GM19099 (cell line): ENCODE measurements around the gene MDFI.

Experiments
- POLR2A ChIP-seq: IDR thresholded peaks from 3 replicates; pipeline ENCODE4 v1.6.1; 2011; ENCODE audit warnings: low read depth; ENCODE audit not compliant: insufficient read length; ENCODE audit errors: extremely low read depth

MDFI gene

GRCh38 chr6:41599015-41599851, 39.0 kb upstream of the MDFI start:
- no peak for TF ChIP-seq POLR2A

DNA sequence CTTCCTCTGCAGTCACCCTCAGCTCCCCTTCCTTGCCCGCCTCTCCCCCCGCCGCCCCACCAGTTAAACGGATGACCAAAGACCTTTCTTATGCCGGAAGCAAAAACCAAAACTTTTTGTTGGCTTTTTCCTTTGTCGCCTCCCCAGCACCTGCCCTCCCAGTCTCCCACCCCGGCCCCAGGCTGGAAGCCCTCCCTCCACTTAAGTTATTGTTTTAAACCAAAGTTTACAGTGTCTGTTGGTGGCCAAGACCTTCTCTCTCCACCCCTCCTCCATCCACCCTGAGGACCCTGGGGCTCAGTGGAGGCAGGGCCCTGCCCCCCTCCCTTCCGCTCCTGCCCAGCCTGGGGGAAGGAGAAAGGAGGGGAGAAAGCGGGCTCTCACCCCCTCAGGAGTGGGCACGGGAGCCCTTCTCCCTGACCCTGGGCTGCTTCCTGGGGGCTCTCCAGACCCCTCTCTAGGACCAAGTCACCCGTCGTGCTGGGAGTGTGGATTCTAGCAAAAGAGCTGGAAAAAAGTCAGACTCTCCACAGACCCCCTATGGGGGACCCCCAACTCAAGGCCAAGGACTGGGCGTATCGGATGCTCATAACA, 38.3 kb upstream of the MDFI start:
- no peak for TF ChIP-seq POLR2A

DNA sequence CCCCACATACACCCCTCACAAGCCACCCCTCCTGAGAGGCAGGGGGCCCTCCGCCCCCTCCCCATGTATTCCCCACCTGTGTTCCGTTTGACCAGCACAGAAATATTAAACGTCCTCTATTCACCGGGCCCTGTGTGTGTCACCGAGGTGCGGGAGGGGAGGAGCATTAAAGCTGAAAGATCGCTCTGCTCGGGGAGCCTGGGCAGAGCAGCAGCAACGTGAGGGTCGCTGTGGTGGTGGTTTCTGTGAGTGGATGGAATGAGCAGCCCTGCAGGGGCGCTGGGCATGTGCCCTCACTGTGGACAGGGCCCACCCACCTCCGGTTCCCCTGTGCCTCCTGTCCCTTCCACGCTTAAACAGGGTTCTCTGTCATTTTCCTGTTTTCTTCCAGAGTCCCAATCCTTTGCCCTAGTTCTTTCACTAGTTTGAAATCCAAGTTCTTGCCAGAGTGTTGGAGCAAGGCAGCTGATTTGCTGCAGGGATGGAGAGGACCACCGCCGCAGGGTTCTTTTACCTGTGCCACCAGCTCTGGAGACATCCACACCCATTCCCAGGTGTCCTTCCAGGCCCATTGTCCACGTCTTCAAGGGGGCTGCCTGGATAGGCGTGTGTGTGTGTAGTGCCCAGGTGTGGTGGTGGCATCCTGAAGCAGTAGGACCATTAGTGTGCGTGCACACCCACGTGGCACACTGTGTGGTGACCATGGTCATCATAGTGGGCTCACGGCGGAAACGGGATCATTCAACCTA, 37.6 kb upstream of the MDFI start:
- TF ChIP-seq POLR2A, result no peak

- no peak for TF ChIP-seq POLR2A
Measured at GRCh38 chr6:41601248-41601549, 37.1 kb upstream of the MDFI start.

GRCh38 chr6:41602422-41602743, 35.9 kb upstream of the MDFI start:
- TF ChIP-seq POLR2A, result no peak

- no peak for TF ChIP-seq POLR2A
Measured at GRCh38 chr6:41602864-41603608, 35.2 kb upstream of the MDFI start.

DNA sequence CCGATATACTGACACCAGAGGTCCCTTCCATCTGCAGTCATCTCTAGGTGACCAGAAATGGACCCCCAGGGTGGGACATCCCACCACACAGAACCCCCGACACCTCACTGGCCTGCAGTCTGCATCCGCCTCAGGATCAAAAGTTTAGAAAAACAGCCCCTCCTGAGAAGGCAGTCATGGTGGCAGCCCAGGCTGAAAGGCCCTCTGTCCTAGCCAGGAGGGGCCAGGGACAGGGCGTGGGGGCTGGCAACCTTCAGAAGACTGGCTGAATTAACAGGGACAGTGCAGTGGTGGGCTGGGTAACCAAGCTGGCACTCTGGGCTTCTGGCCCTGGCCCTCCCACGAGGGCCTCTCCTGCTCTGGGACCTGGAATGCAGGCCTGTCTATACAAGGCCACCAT, 34.3 kb upstream of the MDFI start:
- TF ChIP-seq POLR2A, result no peak

DNA sequence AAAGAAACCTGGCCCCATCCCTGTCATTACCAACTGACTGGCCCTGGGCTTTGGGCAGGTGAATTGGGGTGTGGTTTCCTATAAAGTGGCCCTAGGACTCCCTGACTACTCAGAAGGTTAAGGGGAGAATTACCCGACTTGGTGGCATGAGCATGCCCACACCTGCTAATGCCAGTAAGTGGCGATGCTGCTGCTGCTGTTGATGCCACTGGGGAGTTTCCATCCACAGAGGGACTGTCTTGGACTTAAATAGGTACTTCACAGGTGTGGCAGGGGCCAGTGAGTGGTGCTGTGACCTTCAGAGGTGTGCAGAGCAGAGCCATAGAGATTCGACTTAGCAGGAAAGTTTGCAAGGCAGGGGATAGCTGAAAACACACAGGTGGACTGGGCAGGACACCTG, 32.6 kb upstream of the MDFI start:
- TF ChIP-seq POLR2A, result no peak

DNA sequence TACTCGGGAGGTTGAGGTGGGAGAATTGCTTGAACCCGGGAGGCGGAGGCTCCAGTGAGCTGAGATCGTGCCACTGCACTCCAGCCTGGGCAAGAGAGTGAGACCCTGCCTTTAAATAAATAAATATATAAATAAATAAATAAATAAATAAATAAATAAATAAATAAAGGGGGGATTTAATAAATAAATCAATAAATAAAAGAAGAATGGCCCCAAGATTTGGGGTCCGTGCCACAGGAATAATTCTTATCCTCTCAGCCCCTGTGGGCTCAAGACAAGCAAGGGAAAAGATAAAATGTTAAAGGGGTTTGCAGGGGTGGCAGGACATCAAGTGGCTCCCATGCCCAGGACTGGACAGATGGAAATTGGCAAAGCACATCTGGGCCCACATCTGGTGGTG, 31.2 kb upstream of the MDFI start:
- TF ChIP-seq POLR2A, result no peak

DNA sequence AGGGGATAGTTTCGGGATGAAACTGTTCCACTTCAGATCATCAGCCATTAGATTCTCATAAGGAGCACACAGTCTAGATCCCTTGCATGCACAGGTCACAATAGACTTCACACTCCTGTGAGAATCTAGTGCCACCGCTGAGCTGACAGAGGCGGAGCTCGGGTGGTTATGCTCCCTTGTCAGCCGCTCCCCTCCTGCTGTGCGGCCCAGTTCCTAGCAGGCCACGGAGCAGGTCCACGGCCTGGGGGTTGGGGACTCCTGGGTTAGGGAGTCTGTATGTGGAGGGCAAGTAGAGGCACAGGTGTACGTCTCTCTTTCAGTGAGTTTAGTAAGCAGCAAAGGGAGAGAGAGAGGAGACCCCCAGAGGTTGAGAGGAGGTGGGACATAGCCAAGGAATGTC, 30.5 kb upstream of the MDFI start:
- no peak for TF ChIP-seq POLR2A

GRCh38 chr6:41608443-41609151, 29.7 kb upstream of the MDFI start:
- TF ChIP-seq POLR2A, result no peak

DNA sequence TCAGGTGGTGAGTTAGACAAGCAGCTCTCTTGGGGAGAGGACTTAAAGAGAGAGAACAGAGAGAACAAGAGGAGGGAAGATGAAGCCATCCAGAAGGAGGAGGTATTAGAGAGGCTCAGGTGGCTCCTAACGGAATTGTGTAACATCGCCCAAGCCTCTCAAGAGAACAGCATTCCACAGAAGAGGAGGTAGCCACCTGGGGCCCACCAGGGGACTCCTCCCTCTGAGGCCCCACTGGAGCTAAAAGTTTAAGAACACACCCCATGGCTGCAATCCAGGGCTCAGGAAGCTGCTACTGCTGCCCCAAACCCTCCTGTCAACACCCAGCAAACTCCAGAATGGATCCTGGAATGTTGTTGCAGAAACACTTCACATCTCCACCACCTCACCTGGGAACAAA, 23.6 kb upstream of the MDFI start:
- TF ChIP-seq POLR2A, result no peak

DNA sequence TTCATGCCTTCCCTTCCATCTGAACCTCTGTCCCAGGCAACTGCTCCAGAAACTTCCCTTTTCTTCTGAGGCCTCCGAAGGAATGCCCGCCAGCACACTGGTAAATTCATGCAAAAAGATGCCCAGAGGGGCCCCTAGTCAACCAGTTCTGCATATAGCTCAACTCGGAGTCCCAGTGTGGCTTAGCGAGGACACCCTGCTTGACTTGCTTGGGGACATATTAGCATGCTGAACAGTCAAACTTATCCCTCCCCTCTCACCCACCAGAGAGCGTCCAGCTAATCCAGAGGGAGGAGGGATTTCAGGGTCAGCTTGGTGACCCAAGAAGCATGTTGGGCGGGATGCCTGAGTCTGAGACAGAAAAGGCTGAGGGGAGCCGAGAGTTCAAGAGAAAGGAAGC, 23.0 kb upstream of the MDFI start:
- no peak for TF ChIP-seq POLR2A

DNA sequence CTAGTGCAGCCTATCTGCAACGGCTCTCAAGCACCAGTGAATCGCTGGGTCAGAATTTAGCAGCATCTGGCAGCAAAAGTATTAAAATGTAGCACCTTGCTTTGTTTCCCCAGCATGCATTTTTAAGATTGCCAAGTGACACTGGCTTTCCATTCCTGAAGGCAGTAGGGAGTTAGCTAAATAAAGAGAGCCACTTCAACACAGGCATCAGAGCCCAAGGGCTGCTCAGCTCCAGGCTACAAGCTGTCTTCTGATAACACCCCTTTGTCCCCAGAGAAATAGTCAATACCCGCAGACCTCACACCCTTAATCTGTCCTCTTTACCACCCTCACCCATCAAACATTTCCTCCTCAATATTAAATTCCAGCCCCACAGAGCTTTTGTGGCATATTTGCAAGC, 19.7 kb upstream of the MDFI start:
- no peak for TF ChIP-seq POLR2A

DNA sequence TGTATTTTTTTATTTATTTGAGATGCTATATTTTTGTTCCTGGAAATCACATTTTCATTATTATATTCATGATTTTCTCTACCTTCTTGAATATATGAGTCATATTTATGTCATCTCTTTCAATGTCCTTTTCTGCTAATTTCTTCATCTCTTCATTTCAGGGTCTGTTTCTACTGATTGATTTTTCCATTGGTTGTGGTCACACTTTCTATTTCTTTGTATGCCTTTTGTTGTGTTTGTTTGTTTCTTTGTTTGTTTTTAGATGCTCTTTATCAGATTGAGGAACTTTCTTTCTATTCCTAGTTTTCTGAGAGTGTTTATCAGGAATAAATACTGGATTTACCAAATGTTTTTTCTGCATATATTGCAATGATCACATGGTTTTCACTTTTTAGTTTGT, 16.9 kb upstream of the MDFI start:
- TF ChIP-seq POLR2A, result no peak
